ENCODE measurements around the gene P4HA2. TPM values are rescaled to one million over a fixed set of nuclear protein-coding genes. Genes with fewer than 3 reads are reported as not detected.

P4HA2 gene
- total RNA-seq, 1 donor from 2014 or later = 19.0 TPM

Other genes with a start within 250 kb of the P4HA2 start
- 0.08 TPM for gene ACSL6, start 216.2 kb downstream of the P4HA2 start, total RNA-seq
- not detected for gene IL3, start 167.2 kb downstream of the P4HA2 start, total RNA-seq
- gene CSF2, start 154.1 kb downstream of the P4HA2 start, total RNA-seq = not detected
- gene PDLIM4, start 29.8 kb upstream of the P4HA2 start, total RNA-seq = 26.9 TPM
- gene SLC22A4, start 66.5 kb upstream of the P4HA2 start, total RNA-seq = 0.28 TPM
- 2.7 TPM for gene SLC22A5, start 141.9 kb upstream of the P4HA2 start, total RNA-seq

All from esophagus mucosa (tissue), 1 donor.